HFFc6 (cell line): Measurements from ENCODE around the gene ANKRD36C. TPM values are rescaled to one million over a fixed set of nuclear protein-coding genes. Genes with fewer than 3 reads are reported as not detected.
"Not testable (repeated sequence)": the region's sequence is repeated elsewhere in the genome, so short reads cannot be mapped to it uniquely, and the experiment has no call there.

Experiments used
- DNase-seq: peaks from one replicate; pipeline ENCODE4 v3.0.0-alpha.2; 2018
- H3K27ac Mint-ChIP-seq: 2 replicates; pipeline ENCODE4 v1.8.0; 2020; ENCODE audit warnings: mild to moderate bottlenecking, mixed read lengths
- H3K27me3 Mint-ChIP-seq: 2 replicates; pipeline ENCODE4 v1.8.0; 2021; ENCODE audit warnings: mild to moderate bottlenecking, moderate library complexity, mixed read lengths; ENCODE audit not compliant: insufficient read depth
- H3K36me3 Mint-ChIP-seq: 2 replicates; pipeline ENCODE4 v1.8.0; 2021; ENCODE audit warnings: low read depth, mixed read lengths
- H3K4me1 Mint-ChIP-seq: 2 replicates; pipeline ENCODE4 v1.8.0; 2020; ENCODE audit warnings: low read depth, mixed read lengths
- H3K4me3 Mint-ChIP-seq: 2 replicates; pipeline ENCODE4 v1.8.0; 2020; ENCODE audit warnings: mild to moderate bottlenecking, moderate library complexity, mixed read lengths
- H3K9me3 Mint-ChIP-seq: 2 replicates; pipeline ENCODE4 v1.8.0; 2020; ENCODE audit warnings: mild to moderate bottlenecking, mixed read lengths
- total RNA-seq, 6 experiments: library from RNA; stranded (reverse); fragmentation: NEBNext Ultra II Directional; extraction: Animal tissue kit (Norgen Biotek cat#: 25700); gene quantifications; 2 replicates in 1 of 6; 3 replicates in 5 of 6; pipeline ENCODE4 v1.2.3, GENCODE V29; 2021
- TF ChIP-seq, protein P1 (sequence below): fragments of 200-600 bp; sonication (generic); IDR thresholded peaks from 2 replicates; pipeline ENCODE4 v1.5.0; 2021; ENCODE audit warnings: antibody characterized with exemption, mild to moderate bottlenecking

The ANKRD36C gene
- total RNA-seq, 6 experiments from 2014 or later = 5.9 to 8.9 (median 7.0) TPM

DNA sequence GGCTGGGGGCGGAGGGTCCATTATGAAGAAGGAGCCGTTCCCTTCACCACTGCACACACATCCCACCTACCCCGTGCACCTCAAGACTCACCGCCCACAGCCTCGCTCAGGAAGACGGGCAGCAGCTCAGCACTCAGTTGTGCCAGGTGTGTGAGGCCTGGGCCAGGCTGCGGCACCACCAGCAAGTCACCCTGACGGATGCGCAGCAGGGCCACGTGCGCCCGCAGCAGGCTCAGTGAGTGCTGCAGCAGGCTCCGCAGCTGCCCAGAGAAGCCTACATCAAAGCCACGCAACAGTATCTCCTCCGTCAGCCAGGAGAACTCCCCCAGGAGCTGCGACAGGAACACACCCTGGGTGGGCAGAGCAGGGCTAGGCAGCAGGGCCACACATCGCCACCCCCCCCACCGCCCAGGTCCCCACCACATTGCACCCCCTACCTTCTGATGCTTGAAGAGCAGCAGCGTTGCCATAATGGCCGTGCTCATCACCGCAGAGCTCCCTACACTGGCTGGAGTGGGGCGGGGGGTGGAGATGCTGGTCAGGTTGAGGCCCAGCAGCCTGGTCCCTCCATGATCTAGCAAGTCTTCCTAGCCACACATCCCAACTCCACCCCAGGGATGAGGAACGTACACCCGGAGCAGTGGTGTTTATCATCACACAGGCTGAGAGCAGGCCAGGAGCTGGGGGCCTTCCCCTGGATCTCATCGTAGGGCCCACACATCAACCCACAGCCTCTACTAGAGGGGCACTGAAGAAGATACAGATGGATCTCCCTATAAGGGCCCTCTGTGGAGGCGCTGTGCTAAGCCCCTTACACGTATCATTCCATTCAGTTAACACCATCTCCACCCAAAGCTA is 32.9 kb upstream of the ANKRD36C start:
- TF ChIP-seq, protein P1, sequence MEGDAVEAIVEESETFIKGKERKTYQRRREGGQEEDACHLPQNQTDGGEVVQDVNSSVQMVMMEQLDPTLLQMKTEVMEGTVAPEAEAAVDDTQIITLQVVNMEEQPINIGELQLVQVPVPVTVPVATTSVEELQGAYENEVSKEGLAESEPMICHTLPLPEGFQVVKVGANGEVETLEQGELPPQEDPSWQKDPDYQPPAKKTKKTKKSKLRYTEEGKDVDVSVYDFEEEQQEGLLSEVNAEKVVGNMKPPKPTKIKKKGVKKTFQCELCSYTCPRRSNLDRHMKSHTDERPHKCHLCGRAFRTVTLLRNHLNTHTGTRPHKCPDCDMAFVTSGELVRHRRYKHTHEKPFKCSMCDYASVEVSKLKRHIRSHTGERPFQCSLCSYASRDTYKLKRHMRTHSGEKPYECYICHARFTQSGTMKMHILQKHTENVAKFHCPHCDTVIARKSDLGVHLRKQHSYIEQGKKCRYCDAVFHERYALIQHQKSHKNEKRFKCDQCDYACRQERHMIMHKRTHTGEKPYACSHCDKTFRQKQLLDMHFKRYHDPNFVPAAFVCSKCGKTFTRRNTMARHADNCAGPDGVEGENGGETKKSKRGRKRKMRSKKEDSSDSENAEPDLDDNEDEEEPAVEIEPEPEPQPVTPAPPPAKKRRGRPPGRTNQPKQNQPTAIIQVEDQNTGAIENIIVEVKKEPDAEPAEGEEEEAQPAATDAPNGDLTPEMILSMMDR = no peak
- Mint-ChIP-seq H3K4me1 (no peaks in the 10 kb centered on the region; the same call in 1 of the 2 replicates), H3K36me3 (no peaks in the 10 kb centered on the region), H3K4me3 (no peak overlapping the region), H3K9me3 (no peaks in the 10 kb centered on the region), H3K27ac (no peak overlapping the region), H3K27me3 (no peaks in the 10 kb centered on the region; the same call in none of the 2 replicates)
- DNase-seq = no peak

DNA sequence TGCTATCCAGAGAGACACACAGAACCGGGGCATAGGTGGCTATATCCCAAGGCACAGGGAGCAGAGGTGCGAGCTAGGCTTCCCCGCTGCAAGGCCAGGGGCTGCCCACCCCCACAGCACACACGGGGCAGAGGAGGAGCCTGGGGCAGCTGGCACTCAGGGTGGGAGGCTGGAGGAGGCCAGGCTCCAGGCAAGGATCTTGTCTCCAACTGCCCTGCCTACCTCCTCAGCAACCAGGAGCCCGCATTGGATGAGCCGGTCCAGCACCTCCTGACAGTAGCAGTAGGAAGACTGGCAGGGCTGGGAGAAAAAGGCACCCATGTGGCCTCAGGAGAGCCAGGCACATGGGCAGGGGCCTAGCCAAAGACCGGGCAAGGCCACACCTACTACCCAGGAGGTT is 32.1 kb upstream of the ANKRD36C start:
- not testable (repeated sequence) for H3K9me3 Mint-ChIP-seq, H3K4me3 Mint-ChIP-seq, DNase-seq, H3K27ac Mint-ChIP-seq, H3K27me3 Mint-ChIP-seq, H3K36me3 Mint-ChIP-seq, H3K4me1 Mint-ChIP-seq

DNA sequence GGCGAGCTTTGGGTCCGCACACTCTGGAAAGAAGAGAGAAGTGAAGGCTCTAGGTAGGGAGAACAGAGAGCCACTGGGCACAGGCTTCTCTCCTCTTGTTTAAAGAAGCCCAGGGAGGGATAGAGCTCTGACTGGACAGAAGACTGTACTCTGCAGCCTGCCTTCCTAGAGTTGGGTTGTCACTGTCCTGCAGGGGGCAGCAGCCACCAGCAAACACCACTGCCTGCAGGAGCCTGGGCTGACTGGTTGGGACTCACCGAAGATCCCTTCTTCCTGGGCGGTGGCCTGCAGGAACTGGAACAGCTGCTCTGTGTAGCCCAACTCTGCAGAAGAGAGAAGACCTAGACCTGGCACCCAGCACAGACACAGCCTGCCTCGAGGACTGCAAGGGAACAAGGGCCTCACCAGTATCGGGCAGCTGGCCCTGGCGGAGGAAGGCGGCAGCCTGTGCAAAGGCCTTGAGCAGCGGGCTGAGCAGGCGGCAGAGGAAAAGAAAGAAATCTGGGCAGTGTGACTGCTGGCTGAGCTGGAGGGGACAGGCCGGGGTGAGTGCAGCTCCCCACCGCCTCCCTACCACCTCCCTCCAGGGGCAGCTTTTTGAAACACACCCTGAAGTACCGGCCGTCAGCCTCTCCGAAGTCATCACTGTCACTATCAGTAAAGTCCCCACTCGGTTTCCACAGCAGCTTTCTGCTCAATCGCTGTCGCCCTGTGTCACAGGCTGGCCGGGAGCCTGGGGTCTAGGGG is 31.2 kb upstream of the ANKRD36C start:
- not testable (repeated sequence) for H3K9me3 Mint-ChIP-seq, H3K27me3 Mint-ChIP-seq, H3K4me3 Mint-ChIP-seq, H3K4me1 Mint-ChIP-seq, H3K27ac Mint-ChIP-seq, H3K36me3 Mint-ChIP-seq
- peak; percentile 79 for DNase-seq
- TF ChIP-seq, protein P1 = peak; percentile 88

DNA sequence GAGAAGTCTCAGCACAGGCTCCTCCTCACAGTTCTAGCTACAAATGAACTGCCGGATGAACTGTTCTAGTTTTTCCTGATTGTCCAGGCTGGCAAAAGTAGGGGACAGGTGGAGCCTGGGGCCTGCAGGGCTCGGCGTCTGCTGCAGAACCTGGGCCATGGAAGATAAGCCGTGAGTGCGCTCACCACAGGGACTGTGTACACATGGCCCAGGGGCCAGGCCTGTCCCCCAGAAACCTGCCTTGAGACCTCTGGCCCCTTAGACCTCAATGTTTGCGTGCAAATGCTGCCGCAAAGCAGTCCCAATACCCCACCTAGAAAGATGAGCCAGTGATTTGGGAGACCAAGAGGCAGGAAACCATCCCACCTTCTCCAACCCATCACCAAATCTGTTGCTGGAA is 30.5 kb upstream of the ANKRD36C start:
- H3K4me1 Mint-ChIP-seq, H3K4me3 Mint-ChIP-seq, DNase-seq, H3K9me3 Mint-ChIP-seq, H3K36me3 Mint-ChIP-seq, H3K27me3 Mint-ChIP-seq, H3K27ac Mint-ChIP-seq: not testable (repeated sequence)

DNA sequence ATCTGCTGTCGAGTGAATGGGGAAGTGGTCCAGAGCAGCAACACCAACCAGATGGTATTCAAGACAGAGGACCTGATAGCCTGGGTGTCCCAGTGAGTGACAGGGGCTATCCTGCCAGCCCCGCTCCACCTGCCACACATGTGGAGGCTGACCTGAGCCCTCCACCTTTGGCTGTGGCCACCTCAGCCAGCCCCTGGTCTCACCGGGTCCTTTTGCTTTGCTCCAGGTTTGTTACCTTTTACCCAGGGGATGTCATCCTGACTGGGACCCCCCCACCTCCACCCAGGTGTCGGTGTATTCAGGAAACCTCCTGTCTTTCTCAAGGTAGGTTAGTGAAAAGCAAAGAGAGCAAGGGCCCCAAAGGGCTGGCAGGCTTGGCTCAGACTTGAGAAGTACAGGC is 29.5 kb upstream of the ANKRD36C start:
- not testable (repeated sequence) for H3K36me3 Mint-ChIP-seq, H3K27ac Mint-ChIP-seq, H3K27me3 Mint-ChIP-seq, H3K9me3 Mint-ChIP-seq, DNase-seq, H3K4me3 Mint-ChIP-seq, H3K4me1 Mint-ChIP-seq

DNA sequence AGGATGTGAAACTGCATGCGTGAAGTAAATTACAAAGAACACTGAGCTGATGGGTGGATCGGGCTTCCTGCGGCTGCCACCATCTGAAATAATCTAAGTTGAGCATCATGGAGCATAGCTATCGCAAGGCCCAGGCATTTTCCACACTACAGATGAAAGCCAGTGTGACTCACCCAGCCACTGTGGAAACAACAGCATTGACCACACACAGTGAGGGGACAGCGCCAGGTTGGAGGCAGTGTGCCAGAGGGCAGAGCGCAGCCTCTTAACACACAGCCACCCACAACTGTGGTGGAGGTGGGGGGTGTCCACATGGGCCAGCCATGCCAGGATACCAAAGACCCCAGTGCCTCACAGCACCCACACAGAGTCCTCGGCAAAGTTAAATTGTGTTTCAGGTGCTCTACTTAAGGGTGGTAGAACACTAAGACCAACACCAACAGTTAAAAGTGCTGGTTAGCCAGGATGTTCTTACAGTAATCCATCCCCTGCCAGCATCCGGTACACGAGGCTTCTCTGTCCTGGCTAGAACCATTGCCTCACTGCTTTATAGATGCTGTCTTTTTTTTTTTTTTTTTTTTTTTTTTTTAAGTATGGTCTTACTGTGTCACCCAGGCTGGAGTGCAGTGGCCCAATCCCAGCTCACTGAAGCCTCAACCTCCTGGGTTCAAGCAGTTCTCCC is 28.4 kb upstream of the ANKRD36C start:
- H3K36me3 Mint-ChIP-seq, H3K4me3 Mint-ChIP-seq, DNase-seq, H3K27me3 Mint-ChIP-seq, H3K27ac Mint-ChIP-seq, H3K9me3 Mint-ChIP-seq, H3K4me1 Mint-ChIP-seq: not testable (repeated sequence)

DNA sequence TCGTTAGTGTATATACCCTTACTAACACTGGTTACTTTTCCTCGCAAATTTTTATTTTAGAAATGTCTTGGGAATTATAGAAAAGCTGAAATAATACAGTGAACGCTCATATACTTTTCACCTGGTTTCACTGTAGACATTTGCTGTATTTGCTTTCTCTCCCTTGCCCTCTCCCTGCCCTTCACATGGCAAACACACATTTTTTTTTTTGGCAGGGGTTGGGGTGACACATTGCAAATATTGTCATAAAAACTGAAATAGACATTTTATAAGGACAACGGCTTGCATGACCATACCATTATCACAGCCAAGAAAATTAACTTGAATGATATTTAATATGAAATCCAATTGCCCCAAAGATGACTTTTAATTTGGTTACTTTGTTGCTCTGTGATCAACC is 24.7 kb upstream of the ANKRD36C start:
- H3K27me3 Mint-ChIP-seq, H3K4me3 Mint-ChIP-seq, H3K27ac Mint-ChIP-seq, DNase-seq, H3K4me1 Mint-ChIP-seq, H3K9me3 Mint-ChIP-seq, H3K36me3 Mint-ChIP-seq: not testable (repeated sequence)

DNA sequence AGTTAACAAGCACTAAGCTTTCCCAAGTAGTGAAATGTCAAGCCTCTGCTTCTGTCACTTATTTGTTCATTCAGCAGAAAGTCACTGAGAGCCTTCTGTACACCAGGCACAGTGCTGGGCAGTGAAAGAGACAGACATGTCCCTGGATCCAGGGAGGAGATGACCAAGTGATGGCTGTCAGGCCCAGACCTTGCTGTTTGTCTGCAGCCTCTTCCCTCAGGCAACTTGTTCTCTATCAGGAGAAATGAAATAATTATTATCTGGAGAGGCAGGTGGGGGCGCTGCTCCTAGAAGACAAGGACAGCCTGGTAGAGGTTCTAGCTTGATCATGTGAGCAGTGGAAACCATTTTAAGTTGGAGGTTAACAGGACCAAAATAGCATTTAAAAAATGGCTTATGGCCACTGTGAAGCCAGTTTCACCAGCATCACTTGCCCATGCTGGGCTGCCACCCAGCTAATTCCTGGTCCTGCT is 21.2 kb upstream of the ANKRD36C start:
- H3K4me1 Mint-ChIP-seq, H3K27me3 Mint-ChIP-seq, H3K27ac Mint-ChIP-seq, H3K4me3 Mint-ChIP-seq, DNase-seq, H3K36me3 Mint-ChIP-seq, H3K9me3 Mint-ChIP-seq: not testable (repeated sequence)
- TF ChIP-seq, protein P1 = peak; percentile 34

DNA sequence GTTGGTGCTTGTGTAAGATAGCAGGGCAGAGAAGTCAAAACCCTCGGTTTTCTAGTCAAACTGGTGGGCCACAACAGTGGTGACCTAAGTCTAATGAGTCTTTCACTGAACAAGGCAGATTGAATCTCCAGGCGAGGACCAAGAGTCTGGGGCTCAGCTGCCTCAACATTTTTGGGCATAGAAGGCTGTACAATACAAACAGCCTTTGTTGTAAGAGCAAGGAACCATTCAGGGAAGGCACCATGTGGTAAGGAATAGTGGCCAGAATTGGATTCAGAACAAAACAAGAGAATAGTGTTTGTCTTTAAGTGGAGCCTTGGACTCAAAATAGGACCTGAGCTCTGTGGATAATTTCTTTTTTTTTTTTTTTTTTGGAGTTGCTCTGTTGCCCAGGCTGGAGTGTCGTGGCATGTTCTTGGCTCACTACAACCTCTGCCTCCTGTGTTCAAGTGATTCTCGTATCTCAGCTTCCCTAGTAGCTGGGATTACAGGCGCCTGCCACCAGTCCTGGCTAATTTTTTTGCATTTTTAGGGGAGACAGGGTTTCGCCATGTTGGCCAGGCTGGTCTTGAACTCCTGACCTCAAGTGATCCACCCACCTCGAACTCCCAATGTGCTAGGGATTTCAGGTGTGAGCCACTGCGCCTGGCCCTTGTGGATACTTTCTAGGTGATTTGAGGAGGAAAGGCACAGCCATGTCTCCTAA is 20.6 kb upstream of the ANKRD36C start:
- not testable (repeated sequence) for H3K4me3 Mint-ChIP-seq, H3K9me3 Mint-ChIP-seq, H3K36me3 Mint-ChIP-seq, H3K4me1 Mint-ChIP-seq, H3K27me3 Mint-ChIP-seq, H3K27ac Mint-ChIP-seq, DNase-seq

DNA sequence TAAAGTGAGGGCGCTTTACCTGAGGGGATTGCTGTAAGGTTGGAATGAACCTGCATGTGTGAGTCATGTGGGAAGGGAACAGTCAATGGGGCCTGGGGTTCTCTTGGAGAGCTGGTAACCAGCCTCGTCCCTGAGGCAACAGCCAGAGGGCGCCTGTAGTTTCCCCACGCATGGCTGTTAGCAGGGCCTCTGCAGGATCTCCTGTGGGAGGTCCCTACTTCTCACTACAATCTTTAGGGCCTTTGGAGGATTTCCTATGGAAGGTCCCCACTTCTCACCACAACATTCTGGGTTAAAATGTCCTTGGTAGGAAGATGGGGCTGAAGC is 19.5 kb upstream of the ANKRD36C start:
- H3K9me3 Mint-ChIP-seq, H3K36me3 Mint-ChIP-seq, DNase-seq, H3K27ac Mint-ChIP-seq, H3K4me1 Mint-ChIP-seq: not testable (repeated sequence)
- Mint-ChIP-seq H3K27me3 (peaks cover 16% of the 10 kb centered on the region), H3K4me3 (0 out of 2 replicates have a peak overlapping the region, but pooled peaks have one; percentile 28)
